Spleen (tissue), 11 donors: ENCODE measurements around the gene CSK. TPM values are rescaled to one million over a fixed set of nuclear protein-coding genes. Genes with fewer than 3 reads are reported as not detected.
A peak's percentile ranks its signal among the peaks of the same experiment; 100 is the strongest.

Experiments used
- DNase-seq: peaks from one replicate; pipeline ENCODE4 v3.0.0-alpha.2; 2020
- H3K27ac ChIP-seq, 8 donors: fragments of 200-600 bp; sonication (generic) in 7 of 8; 1 replicate in 4 of 8; 2 replicates in 4 of 8; pipeline versions ENCODE4 v1.5.0 to v1.8.0; 2016 to 2021; ENCODE audit warnings: inconsistent platforms in 4 of 8, mild to moderate bottlenecking in 4 of 8, moderate library complexity in 1 of 8
- H3K27me3 ChIP-seq, 7 donors: fragments of 200-600 bp; sonication (generic) in 6 of 7; replicated peaks in 1 of 7; 1 replicate in 4 of 7; 2 replicates in 3 of 7; pipeline versions ENCODE4 v1.5.0 to v1.8.0; 2016 to 2021; ENCODE audit warnings: inconsistent platforms in 3 of 7, mild to moderate bottlenecking in 1 of 7
- H3K36me3 ChIP-seq, 6 donors: fragments of 200-600 bp; sonication (generic) in 5 of 6; 1 replicate in 4 of 6; 2 replicates in 2 of 6; pipeline versions ENCODE4 v1.5.0 to v1.8.0; 2016 to 2021; ENCODE audit warnings: inconsistent platforms in 2 of 6
- H3K4me1 ChIP-seq, 6 donors: fragments of 200-600 bp; sonication (generic) in 5 of 6; 1 replicate in 3 of 6; 2 replicates in 3 of 6; pipeline versions ENCODE4 v1.5.0 to v1.8.0; 2016 to 2021; ENCODE audit warnings: inconsistent platforms in 3 of 6
- H3K4me3 ChIP-seq, 8 donors: fragments of 200-600 bp; sonication (generic) in 7 of 8; 1 replicate in 4 of 8; 2 replicates in 4 of 8; pipeline versions ENCODE4 v1.5.0 to v1.8.0; 2016 to 2021; ENCODE audit warnings: inconsistent platforms in 4 of 8, mild to moderate bottlenecking in 4 of 8, moderate library complexity in 2 of 8
- H3K9me3 ChIP-seq, 8 donors: fragments of 200-600 bp; sonication (generic) in 7 of 8; 1 replicate in 4 of 8; 2 replicates in 4 of 8; pipeline versions ENCODE4 v1.5.0 to v1.8.0; 2016 to 2021; ENCODE audit warnings: inconsistent platforms in 4 of 8
- CTCF ChIP-seq, 11 experiments: fragments of 200-600 bp in 7 of 11; fragments of 450-650 bp in 4 of 11; sonication (generic) in 4 of 11; IDR thresholded peaks in 8 of 11; conservative IDR thresholded peaks in 3 of 11; 1 replicate in 7 of 11; 2 replicates in 4 of 11; pipeline versions ENCODE4 v1.4.0 to v1.8.0; 2016 to 2021; ENCODE audit warnings: antibody characterized with exemption in 11 of 11, inconsistent platforms in 4 of 11, mild to moderate bottlenecking in 1 of 11
- POLR2A ChIP-seq, 3 donors: fragments of 450-650 bp; IDR thresholded peaks; one replicate each; pipeline ENCODE4 v1.5.1; 2017; ENCODE audit warnings: antibody characterized with exemption in 3 of 3, mild to moderate bottlenecking in 1 of 3
- POLR2AphosphoS5 ChIP-seq, 3 donors: sonication (generic); formaldehyde crosslinking; IDR thresholded peaks; one replicate each; pipeline ENCODE4 v1.5.1; 2017; ENCODE audit warnings: antibody characterized with exemption in 3 of 3
- WGBS, 5 donors: extraction: QIAGEN DNeasy Blood & Tissue Kit in 3 of 5; methylation state at CpG; one replicate each; pipeline versions ENCODE4 v1.1.5 to v1.1.7; 2013 to 2018; 5-methylcytosine and 5-hydroxymethylcytosine counted together
- intact Hi-C: fragments of 100-400 bp; cut with DNase I; formaldehyde crosslinking; loops from one replicate; pipeline ENCODE4 v1.15.0; 2023; ENCODE audit warnings: low total_unique reads
- polyA plus RNA-seq, 3 donors: library from polyadenylated mRNA; stranded (reverse); fragments of 200-250 nt; gene quantifications; one replicate each; pipeline ENCODE4 v1.2.1, GENCODE V29; 2013
- total RNA-seq, 7 donors: library from RNA; depleted of rRNA in 3 of 7; stranded (reverse); fragments of >200 nt in 3 of 7; fragmentation: NEBNext Ultra II Directional in 4 of 7; extraction: Animal tissue kit (Norgen Biotek cat#: 25700) in 4 of 7; gene quantifications; one replicate each; pipeline versions ENCODE4 v1.1.0 to v1.2.1, GENCODE V29; 2016 to 2021
- donor health status: healthy with polysubstance abuse.
- donor health status: DM: no; HTN: no; CAD: no; lungs with moderate emphysema.
- donor health status: DM: no; HTN: no; CAD: no.
- donor health status: Bipolar disorder and iron deficiency.
- donor health status: healthy.
- donor health status: DM: no; HTN: no; CAD: no.
- donor health status: DM: yes; HTN: yes; CAD: no.

Gene CSK
- total and polyA plus RNA-seq, 10 donors, result 121 to 281 (median 192) TPM

DNA sequence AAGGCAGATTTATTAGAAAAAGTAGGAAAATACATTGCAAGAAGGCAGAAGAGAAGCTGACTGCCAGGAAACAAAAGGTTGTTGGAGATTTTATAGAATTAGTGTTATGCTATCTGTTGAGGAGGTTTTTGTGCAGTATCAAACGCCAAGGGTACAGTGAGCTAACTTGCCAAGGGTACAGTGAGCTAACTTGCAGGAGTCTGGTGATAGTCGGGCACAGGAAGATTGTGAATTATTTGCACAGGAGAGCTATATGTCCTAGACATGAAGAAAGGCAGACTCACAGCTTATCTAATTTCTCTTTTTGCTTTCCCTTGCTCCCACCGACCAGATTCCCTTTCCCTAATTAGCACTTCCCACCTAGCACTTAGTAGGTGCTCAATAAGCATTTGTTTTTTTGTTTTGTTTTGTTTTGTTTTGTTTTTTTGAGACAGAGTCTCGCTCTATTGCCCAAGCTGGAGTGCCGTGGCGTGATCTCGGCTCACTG, 2.7 kb upstream of the CSK start:
- intact Hi-C loops, result loop anchor here (10.0 kb wide), 1 partner anchor 426 kb away; the partner anchor contains the start of gene C15orf39
- Histone ChIP-seq H3K27me3 (no peaks in the 10 kb centered on the region), H3K4me3 (no peak overlapping the region), H3K9me3 (no peaks in the 10 kb centered on the region), H3K36me3 (peaks cover 0 to 2% (median 0%) of the 10 kb centered on the region in 6 donors), H3K27ac (peak overlapping the region in 7 of 8 donors; percentile 94 to 99 (median 97)), H3K4me1 (peaks cover 72 to 93% (median 89%) of the 10 kb centered on the region in 6 donors)
- WGBS, 5 donors, result 41 to 65% (median 48%) methylated on average over 7 of the region's 7 CpGs
- no peak for DNase-seq
- TF ChIP-seq POLR2A (IDR thresholded peaks at IDR 0.05) (no peak), POLR2AphosphoS5 (IDR thresholded peaks at IDR 0.05) (no peak), CTCF (IDR thresholded peaks at IDR 0.05 in 8 of 11, conservative IDR thresholded peaks at IDR 0.05 in 3 of 11) (no peak)

DNA sequence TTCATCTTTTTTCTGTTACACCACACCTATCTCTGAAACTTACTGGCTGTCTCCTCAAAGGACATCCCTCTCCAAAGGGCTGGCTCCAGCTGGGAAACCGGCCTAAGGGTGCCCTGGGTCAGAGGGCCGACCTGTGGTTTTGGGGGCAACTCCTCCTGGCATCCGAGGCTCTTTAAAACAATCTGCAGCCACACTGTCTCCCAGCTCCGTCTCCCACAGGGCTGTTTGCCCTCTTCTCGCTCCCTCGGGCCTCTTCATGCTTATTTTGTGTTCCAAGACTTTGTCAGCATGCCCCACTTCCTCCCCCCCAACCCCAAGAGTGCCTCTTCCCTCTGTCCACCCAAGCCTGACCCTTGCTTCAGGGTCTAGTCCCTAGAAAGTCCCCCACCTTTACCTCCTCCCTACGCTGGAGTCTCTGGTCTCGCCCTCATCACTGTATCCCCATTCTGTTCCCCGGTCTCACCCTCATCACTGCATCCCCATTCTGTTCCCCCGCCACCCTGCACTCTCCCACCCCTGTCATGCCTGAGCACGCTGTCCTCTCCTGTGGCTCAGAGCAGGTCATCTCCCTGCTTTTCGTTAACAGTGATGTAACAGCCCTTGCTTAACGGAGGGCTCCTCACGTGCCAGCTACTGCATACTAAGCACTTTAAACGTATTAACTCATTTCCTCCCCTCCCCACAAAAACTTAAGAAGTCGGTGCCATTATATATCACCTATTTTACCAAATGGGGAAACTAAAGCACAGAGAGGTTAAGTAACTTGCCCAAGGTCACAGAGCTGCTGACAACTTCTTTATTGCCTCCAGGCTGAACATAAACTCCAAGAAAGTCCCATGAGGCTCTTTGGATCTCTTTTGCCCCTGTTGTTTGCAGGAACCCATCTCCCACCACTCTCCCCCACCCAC, 1.1 kb upstream of the CSK start:
- Histone ChIP-seq H3K27ac (peak overlapping the region; percentile 72 to 99 (median 96)), H3K27me3 (no peaks in the 10 kb centered on the region), H3K9me3 (no peaks in the 10 kb centered on the region), H3K4me1 (peaks cover 75 to 93% (median 89%) of the 10 kb centered on the region in 6 donors), H3K36me3 (peaks cover 0 to 17% (median 0%) of the 10 kb centered on the region in 6 donors), H3K4me3 (peak overlapping the region; percentile 28 to 98 (median 86))
- TF ChIP-seq POLR2AphosphoS5 (IDR thresholded peaks at IDR 0.05) (peak in 2 of 3 donors; percentile 68 to 87), POLR2A (IDR thresholded peaks at IDR 0.05) (peak in 1 of 3 donors; percentile 7), CTCF (IDR thresholded peaks at IDR 0.05 in 8 of 11, conservative IDR thresholded peaks at IDR 0.05 in 3 of 11) (peak in 1 of 11 experiments; percentile 4)
- intact Hi-C loops, result loop anchor here (5.0 kb wide), 1 partner anchor 62 kb away; the partner anchor contains the start of gene ULK3
- DNase-seq, result peak; percentile 87
- 20 to 28% (median 22%) methylated on average over 16 of the region's 16 CpGs for WGBS, 5 donors

DNA sequence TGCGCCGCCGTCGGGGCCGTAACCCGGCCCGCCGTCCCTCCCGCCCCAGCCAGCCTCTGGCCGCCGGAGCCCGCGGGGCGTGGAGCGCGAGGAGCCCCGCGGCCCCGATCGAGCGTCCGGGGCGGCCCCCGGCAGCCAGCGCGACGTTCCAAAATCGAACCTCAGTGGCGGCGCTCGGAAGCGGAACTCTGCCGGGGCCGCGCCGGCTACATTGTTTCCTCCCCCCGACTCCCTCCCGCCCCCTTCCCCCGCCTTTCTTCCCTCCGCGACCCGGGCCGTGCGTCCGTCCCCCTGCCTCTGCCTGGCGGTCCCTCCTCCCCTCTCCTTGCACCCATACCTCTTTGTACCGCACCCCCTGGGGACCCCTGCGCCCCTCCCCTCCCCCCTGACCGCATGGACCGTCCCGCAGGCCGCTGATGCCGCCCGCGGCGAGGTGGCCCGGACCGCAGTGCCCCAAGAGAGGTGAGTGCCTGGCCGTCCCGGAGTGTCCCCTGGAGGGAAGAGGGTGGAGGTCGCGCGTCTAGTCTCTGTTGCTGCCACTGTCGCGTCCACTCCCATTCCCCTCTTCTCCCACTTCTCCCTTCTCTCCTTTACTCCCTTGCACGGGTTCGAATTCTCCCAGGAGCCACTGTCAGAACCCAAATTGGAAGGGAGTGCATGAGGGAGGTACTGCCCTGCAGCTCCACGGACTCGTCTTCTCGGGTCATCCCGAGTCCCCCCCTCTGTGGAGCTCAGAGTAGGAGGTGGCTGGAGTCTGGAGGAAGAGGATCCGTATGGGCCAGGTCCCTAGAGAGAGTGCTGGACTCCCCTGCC, 585 bp downstream of the CSK start:
- WGBS, 5 donors, result 0 to 3% (median 1%) methylated on average over 20 to 72 of the region's 72 CpGs
- H3K36me3 ChIP-seq, result peaks cover 0 to 25% (median 0%) of the 10 kb centered on the region in 6 donors
- peak overlapping the region; percentile 82 to 98 (median 86) for H3K4me3 ChIP-seq
- intact Hi-C loops, result loop anchor here (5.0 kb wide), 1 partner anchor 60 kb away; the partner anchor contains the start of gene ULK3
- H3K9me3 ChIP-seq, result no peaks in the 10 kb centered on the region
- peaks cover 75 to 93% (median 89%) of the 10 kb centered on the region in 6 donors for H3K4me1 ChIP-seq
- peak overlapping the region; percentile 89 to 99 (median 96) for H3K27ac ChIP-seq
- DNase-seq, result peak; percentile 95
- TF ChIP-seq POLR2AphosphoS5 (IDR thresholded peaks at IDR 0.05), result no peak
- TF ChIP-seq POLR2A (IDR thresholded peaks at IDR 0.05), result peak in 1 of 3 donors; percentile 38
- peak in 1 of 11 experiments; percentile 9 for TF ChIP-seq CTCF (IDR thresholded peaks at IDR 0.05 in 8 of 11, conservative IDR thresholded peaks at IDR 0.05 in 3 of 11)
- no peaks in the 10 kb centered on the region for H3K27me3 ChIP-seq
